Mucosa of descending colon (tissue), 3 donors: ENCODE measurements around the gene B4GALNT3. TPM values are rescaled to one million over a fixed set of nuclear protein-coding genes. Genes with fewer than 3 reads are reported as not detected.
A peak's percentile ranks its signal among the peaks of the same experiment; 100 is the strongest.

ENCODE experiments used
- ATAC-seq: fragments of 200-7000 bp; cut with Tn5 transposase; one replicate; pipeline ENCODE4 v1.9.1; 2020; ENCODE audit warnings: mild to moderate bottlenecking, moderate library complexity
- DNase-seq, 3 donors: peaks; one replicate each; pipeline ENCODE4 v3.0.0-alpha.2; 2020
- H3K36me3 ChIP-seq: fragments of 200-600 bp; one replicate; pipeline ENCODE4 v1.8.0; 2021; ENCODE audit warnings: low read depth, mild to moderate bottlenecking
- H3K4me1 ChIP-seq: fragments of 200-600 bp; one replicate; pipeline ENCODE4 v1.8.0; 2021; ENCODE audit warnings: low read depth, mild to moderate bottlenecking
- H3K4me3 ChIP-seq: fragments of 200-600 bp; one replicate; pipeline ENCODE4 v1.8.0; 2021; ENCODE audit warnings: mild to moderate bottlenecking
- H3K9me3 ChIP-seq: fragments of 200-600 bp; one replicate; pipeline ENCODE4 v1.8.0; 2021; ENCODE audit warnings: mild to moderate bottlenecking
- CTCF ChIP-seq: fragments of 200-600 bp; IDR thresholded peaks from one replicate; pipeline ENCODE4 v1.8.0; 2022; ENCODE audit warnings: antibody characterized with exemption, mild to moderate bottlenecking
- intact Hi-C, 2 donors: fragments of 100-400 bp; cut with DNase I in 1 of 2; cut with micrococcal nuclease in 1 of 2; formaldehyde crosslinking; loops; one replicate each; pipeline versions ENCODE4 v1.11.0 to v1.11.1; 2022; cut with DNase I, micrococcal nuclease
- total RNA-seq, 3 donors: library from RNA; stranded (reverse); fragmentation: NEBNext Ultra II Directional in 2 of 3; extraction: Animal tissue kit (Norgen Biotek cat#: 25700) in 2 of 3; gene quantifications; one replicate each; pipeline versions ENCODE4 v1.2.1 to v1.2.4, GENCODE V29; 2021 to 2023
- donor health status: DM: no; HTN: no; CAD: no; lungs with moderate emphysema.
- donor health status: DM: no; HTN: no; CAD: no.
- donor health status: DM: no; HTN: yes; CAD: no.

B4GALNT3 gene
- total RNA-seq, 3 donors from 2014 or later: 62.9 to 134 (median 94.9) TPM

- Histone ChIP-seq H3K9me3 (no peaks in the 10 kb centered on the region), H3K4me3 (no peak overlapping the region), H3K36me3 (no peaks in the 10 kb centered on the region), H3K4me1 (peaks cover 13% of the 10 kb centered on the region)
- intact Hi-C loops: no loop called here
- DNase-seq (no peak), ATAC-seq (no peak)
- TF ChIP-seq CTCF: no peak
Measured at GRCh38 chr12:533718-534117, 74.0 kb downstream of the B4GALNT3 start.

GRCh38 chr12:534216-534615 lies 74.5 kb downstream of the B4GALNT3 start:
- no peak for ATAC-seq
- Histone ChIP-seq H3K36me3 (no peaks in the 10 kb centered on the region), H3K4me1 (peaks cover 18% of the 10 kb centered on the region), H3K9me3 (no peaks in the 10 kb centered on the region), H3K4me3 (no peak overlapping the region)
- no peak for TF ChIP-seq CTCF
- DNase-seq: no peak
- intact Hi-C loops: no loop called here

GRCh38 chr12:535396-535795 lies 75.7 kb downstream of the B4GALNT3 start:
- ATAC-seq (no peak), DNase-seq (no peak)
- intact Hi-C loops: loop anchor here in 1 of 2 donors (5.0 kb wide), 1 partner anchor 33 kb away; no protein-coding TSS in a partner anchor
- Histone ChIP-seq H3K4me1 (peaks cover 29% of the 10 kb centered on the region), H3K4me3 (no peak overlapping the region), H3K36me3 (no peaks in the 10 kb centered on the region), H3K9me3 (no peaks in the 10 kb centered on the region)
- no peak for TF ChIP-seq CTCF

- H3K4me1 ChIP-seq: peaks cover 40% of the 10 kb centered on the region
- no peaks in the 10 kb centered on the region for H3K9me3 ChIP-seq
- no peaks in the 10 kb centered on the region for H3K36me3 ChIP-seq
- ATAC-seq (no peak), DNase-seq (no peak)
- H3K4me3 ChIP-seq: no peak overlapping the region
- intact Hi-C loops: loop anchor here in 1 of 2 donors (5.0 kb wide), 1 partner anchor 34 kb away; no protein-coding TSS in a partner anchor
- no peak for TF ChIP-seq CTCF
Measured at GRCh38 chr12:536751-537245, 77.1 kb downstream of the B4GALNT3 start.

- no peaks in the 10 kb centered on the region for H3K9me3 ChIP-seq
- DNase-seq (peak in 2 of 3 donors; percentile 59 to 93), ATAC-seq (peak; percentile 79)
- intact Hi-C loops: loop anchor here in 1 of 2 donors (5.0 kb wide), 1 partner anchor 35 kb away; no protein-coding TSS in a partner anchor
- H3K4me1 ChIP-seq: peaks cover 40% of the 10 kb centered on the region
- H3K36me3 ChIP-seq: no peaks in the 10 kb centered on the region
- TF ChIP-seq CTCF: no peak
- no peak overlapping the region for H3K4me3 ChIP-seq
Measured at GRCh38 chr12:537772-538171, 78.0 kb downstream of the B4GALNT3 start.
